Upper lobe of left lung (tissue), 4 donors: ENCODE data around the gene GNAO1.

Experiments used
- POLR2AphosphoS5 ChIP-seq, 2 donors: sonication (generic); formaldehyde crosslinking; IDR thresholded peaks; one replicate each; pipeline ENCODE4 v1.5.1; 2017; ENCODE audit warnings: antibody characterized with exemption in 2 of 2
- TF ChIP-seq, protein P1 (sequence below), 6 experiments: fragments of 450-650 bp in 4 of 6; fragments of 200-600 bp in 2 of 6; sonication (generic) in 2 of 6; IDR thresholded peaks; one replicate each; pipeline ENCODE4 v1.5.1; 2016 to 2019; ENCODE audit warnings: antibody characterized with exemption in 6 of 6

DNA sequence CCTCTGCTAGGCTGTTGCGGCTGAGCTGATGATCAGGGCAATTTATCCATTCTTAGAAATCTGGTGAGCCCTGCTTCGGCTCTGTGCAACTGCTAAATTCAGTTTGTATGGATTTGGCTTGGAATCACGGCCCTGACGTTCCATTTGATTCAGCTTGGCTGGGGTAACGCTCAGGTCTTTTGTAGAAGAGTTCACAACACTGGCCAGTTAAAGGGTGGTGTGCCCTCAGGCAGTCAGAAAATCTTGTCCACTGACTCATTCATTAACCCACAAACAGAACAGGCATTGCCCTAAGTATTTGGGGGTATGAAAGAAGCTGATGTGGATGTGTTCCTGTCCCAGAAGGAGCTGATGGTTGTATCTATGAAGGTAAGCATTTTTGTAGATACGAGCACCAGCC, 53.9 kb downstream of the GNAO1 start:
- TF ChIP-seq, protein P1, sequence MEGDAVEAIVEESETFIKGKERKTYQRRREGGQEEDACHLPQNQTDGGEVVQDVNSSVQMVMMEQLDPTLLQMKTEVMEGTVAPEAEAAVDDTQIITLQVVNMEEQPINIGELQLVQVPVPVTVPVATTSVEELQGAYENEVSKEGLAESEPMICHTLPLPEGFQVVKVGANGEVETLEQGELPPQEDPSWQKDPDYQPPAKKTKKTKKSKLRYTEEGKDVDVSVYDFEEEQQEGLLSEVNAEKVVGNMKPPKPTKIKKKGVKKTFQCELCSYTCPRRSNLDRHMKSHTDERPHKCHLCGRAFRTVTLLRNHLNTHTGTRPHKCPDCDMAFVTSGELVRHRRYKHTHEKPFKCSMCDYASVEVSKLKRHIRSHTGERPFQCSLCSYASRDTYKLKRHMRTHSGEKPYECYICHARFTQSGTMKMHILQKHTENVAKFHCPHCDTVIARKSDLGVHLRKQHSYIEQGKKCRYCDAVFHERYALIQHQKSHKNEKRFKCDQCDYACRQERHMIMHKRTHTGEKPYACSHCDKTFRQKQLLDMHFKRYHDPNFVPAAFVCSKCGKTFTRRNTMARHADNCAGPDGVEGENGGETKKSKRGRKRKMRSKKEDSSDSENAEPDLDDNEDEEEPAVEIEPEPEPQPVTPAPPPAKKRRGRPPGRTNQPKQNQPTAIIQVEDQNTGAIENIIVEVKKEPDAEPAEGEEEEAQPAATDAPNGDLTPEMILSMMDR (IDR thresholded peaks at IDR 0.05), result no peak
- TF ChIP-seq POLR2AphosphoS5 (IDR thresholded peaks at IDR 0.05), result no peak
